KMS-11 (cell line): ENCODE data around the gene SLAMF8.

Experiments used
- H2AFZ ChIP-seq: fragments of 200-600 bp; sonication (generic); 2 replicates; pipeline ENCODE4 v1.6.1; 2016; ENCODE audit warnings: antibody characterized with exemption, mixed run types, low read depth
- H3K27ac ChIP-seq: fragments of 200-600 bp; sonication (generic); 2 replicates; pipeline ENCODE4 v1.6.1; 2016; ENCODE audit warnings: mild to moderate bottlenecking, mixed run types
- H3K27me3 ChIP-seq: fragments of 200-600 bp; sonication (generic); 2 replicates; pipeline ENCODE4 v1.6.1; 2017; ENCODE audit warnings: mild to moderate bottlenecking, low read depth, mixed run types, moderate library complexity; ENCODE audit not compliant: insufficient read depth
- H3K36me3 ChIP-seq: fragments of 200-600 bp; sonication (generic); 2 replicates; pipeline ENCODE4 v1.6.1; 2017; ENCODE audit warnings: mild to moderate bottlenecking, mixed run types; ENCODE audit not compliant: insufficient read depth
- H3K4me1 ChIP-seq: fragments of 200-600 bp; sonication (generic); 2 replicates; pipeline ENCODE4 v1.6.1; 2016; ENCODE audit warnings: mild to moderate bottlenecking, low read depth, mixed run types; ENCODE audit not compliant: poor library complexity, severe bottlenecking
- H3K4me2 ChIP-seq: fragments of 200-600 bp; sonication (generic); 2 replicates; pipeline ENCODE4 v1.7.0; 2016; ENCODE audit warnings: mild to moderate bottlenecking, mixed run types
- H3K4me3 ChIP-seq: fragments of 200-600 bp; sonication (generic); IDR thresholded peaks from 2 replicates; pipeline ENCODE4 v1.6.1; 2017; ENCODE audit warnings: low read depth, low read length, mixed read lengths; ENCODE audit not compliant: insufficient read depth
- H3K79me2 ChIP-seq: fragments of 200-600 bp; sonication (generic); 2 replicates; pipeline ENCODE4 v1.6.1; 2016; ENCODE audit warnings: low read depth, mixed run types; ENCODE audit not compliant: insufficient read depth
- H3K9ac ChIP-seq: fragments of 200-600 bp; sonication (generic); 2 replicates; pipeline ENCODE4 v1.6.1; 2016; ENCODE audit warnings: mild to moderate bottlenecking, mixed run types
- H4K20me1 ChIP-seq: fragments of 200-600 bp; sonication (generic); 2 replicates; pipeline ENCODE4 v1.6.1; 2016; ENCODE audit warnings: mild to moderate bottlenecking, mixed run types; ENCODE audit not compliant: insufficient read depth
- TF ChIP-seq, protein P1 (sequence below): fragments of 200-600 bp; sonication (generic); conservative IDR thresholded peaks from 2 replicates; pipeline ENCODE4 v1.6.1; 2017; ENCODE audit warnings: low read depth, mild to moderate bottlenecking, antibody characterized with exemption, low read length, moderate library complexity, mixed read lengths

SLAMF8 gene

DNA sequence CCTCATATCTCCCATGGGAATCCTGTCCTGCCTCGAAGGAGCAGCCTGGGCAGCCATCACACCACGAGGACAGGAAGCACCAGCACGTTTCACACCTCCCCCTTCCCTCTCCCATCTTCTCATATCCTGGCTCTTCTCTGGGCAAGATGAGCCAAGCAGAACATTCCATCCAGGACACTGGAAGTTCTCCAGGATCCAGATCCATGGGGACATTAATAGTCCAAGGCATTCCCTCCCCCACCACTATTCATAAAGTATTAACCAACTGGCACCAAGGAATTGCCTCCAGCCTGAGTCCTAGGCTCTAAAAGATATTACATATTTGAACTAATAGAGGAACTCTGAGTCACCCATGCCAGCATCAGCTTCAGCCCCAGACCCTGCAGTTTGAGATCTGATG lies 8.7 kb downstream of the SLAMF8 start:
- H3K9ac ChIP-seq = no peak overlapping the region
- TF ChIP-seq, protein P1, sequence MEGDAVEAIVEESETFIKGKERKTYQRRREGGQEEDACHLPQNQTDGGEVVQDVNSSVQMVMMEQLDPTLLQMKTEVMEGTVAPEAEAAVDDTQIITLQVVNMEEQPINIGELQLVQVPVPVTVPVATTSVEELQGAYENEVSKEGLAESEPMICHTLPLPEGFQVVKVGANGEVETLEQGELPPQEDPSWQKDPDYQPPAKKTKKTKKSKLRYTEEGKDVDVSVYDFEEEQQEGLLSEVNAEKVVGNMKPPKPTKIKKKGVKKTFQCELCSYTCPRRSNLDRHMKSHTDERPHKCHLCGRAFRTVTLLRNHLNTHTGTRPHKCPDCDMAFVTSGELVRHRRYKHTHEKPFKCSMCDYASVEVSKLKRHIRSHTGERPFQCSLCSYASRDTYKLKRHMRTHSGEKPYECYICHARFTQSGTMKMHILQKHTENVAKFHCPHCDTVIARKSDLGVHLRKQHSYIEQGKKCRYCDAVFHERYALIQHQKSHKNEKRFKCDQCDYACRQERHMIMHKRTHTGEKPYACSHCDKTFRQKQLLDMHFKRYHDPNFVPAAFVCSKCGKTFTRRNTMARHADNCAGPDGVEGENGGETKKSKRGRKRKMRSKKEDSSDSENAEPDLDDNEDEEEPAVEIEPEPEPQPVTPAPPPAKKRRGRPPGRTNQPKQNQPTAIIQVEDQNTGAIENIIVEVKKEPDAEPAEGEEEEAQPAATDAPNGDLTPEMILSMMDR = no peak
- no peaks in the 10 kb centered on the region for H4K20me1 ChIP-seq
- H3K4me3 ChIP-seq = no peak overlapping the region
- H3K36me3 ChIP-seq = no peaks in the 10 kb centered on the region
- no peak overlapping the region for H3K27ac ChIP-seq
- no peaks in the 10 kb centered on the region for H3K27me3 ChIP-seq
- H3K79me2 ChIP-seq = no peaks in the 10 kb centered on the region
- H3K4me1 ChIP-seq = no peaks in the 10 kb centered on the region
- H2AFZ ChIP-seq = no peak overlapping the region
- H3K4me2 ChIP-seq = no peak overlapping the region

DNA sequence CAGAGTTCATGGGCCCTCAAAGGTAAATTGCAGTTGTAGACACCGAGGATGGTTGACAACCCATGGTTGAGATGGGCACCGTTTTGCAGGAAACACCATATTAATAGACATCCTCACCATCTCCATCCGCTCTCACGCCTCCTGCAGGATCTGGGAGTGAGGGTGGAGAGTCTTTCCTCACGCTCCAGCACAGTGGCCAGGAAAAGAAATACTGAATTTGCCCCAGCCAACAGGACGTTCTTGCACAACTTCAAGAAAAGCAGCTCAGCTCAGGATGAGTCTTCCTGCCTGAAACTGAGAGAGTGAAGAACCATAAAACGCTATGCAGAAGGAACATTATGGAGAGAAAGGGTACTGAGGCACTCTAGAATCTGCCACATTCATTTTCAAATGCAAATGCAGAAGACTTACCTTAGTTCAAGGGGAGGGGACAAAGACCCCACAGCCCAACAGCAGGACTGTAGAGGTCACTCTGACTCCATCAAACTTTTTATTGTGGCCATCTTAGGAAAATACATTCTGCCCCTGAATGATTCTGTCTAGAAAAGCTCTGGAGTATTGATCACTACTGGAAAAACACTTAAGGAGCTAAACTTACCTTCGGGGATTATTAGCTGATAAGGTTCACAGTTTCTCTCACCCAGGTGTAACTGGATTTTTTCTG lies 9.3 kb downstream of the SLAMF8 start:
- Histone ChIP-seq H3K9ac (no peak overlapping the region), H3K79me2 (no peaks in the 10 kb centered on the region), H3K4me3 (no peak overlapping the region), H3K4me1 (no peaks in the 10 kb centered on the region), H3K27me3 (no peaks in the 10 kb centered on the region), H4K20me1 (no peaks in the 10 kb centered on the region), H3K27ac (no peak overlapping the region), H3K4me2 (no peak overlapping the region), H2AFZ (no peak overlapping the region), H3K36me3 (no peaks in the 10 kb centered on the region)
- TF ChIP-seq, protein P1 = no peak

DNA sequence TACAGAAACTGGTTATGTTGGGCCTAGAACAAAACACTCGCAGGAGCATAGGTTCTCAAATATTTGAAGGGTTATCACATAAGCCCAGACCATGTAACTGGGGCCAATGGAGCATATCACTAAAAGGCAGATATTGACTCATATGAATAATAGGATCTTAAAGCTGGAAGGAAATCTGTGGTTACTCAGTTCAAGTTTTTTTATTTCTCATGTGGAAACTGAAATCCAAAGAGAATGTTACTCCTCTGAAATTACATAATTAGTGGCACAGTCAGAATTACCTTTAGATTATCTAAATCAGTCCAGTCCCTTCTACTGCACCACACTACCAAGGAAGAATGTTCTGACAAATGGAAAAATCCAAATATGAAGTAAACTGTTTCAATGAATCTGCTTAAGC lies 12.0 kb downstream of the SLAMF8 start:
- H3K27ac ChIP-seq = no peak overlapping the region
- no peak overlapping the region for H3K4me3 ChIP-seq
- no peaks in the 10 kb centered on the region for H3K27me3 ChIP-seq
- H3K9ac ChIP-seq = no peak overlapping the region
- TF ChIP-seq, protein P1 = no peak
- no peaks in the 10 kb centered on the region for H3K36me3 ChIP-seq
- no peak overlapping the region for H3K4me2 ChIP-seq
- no peaks in the 10 kb centered on the region for H3K4me1 ChIP-seq
- H3K79me2 ChIP-seq = no peaks in the 10 kb centered on the region
- no peak overlapping the region for H2AFZ ChIP-seq
- H4K20me1 ChIP-seq = no peaks in the 10 kb centered on the region

DNA sequence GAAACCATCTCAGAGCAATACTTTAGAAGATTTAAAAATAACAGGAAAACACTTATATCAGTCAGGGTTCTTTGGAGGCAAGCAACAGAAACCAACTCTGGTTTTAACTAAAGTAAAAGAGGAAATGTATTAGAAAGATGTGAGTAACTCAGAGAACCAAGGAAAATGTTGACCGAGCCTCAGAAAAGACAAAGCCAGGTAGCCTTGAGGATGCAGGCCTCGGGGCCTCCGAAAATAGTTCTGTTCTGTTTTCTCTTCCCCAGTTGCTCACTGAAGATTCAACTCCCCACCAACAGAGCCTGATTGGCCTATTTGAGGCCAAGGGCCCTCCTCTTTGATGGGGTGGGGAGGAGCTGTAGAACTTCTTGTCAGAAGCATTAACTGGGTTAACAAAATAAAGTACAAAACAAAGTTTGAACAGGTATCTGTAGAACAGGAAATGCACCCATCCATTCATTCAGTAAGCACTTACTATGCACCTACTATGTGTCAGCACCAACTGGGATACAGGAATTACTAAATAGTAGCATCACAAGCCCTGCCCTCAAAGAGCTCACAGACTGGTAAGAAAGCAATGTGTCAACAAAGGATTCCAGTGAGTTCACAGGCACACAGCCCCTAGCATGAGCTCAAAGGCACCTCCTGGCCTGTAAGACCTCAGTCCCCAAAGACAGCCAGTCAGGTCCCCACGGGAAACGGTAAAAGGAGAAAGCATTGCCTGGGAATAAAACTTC lies 12.6 kb downstream of the SLAMF8 start:
- Histone ChIP-seq H3K27me3 (no peaks in the 10 kb centered on the region; the same call in 1 of the 2 replicates), H3K4me2 (no peak overlapping the region), H3K4me1 (no peaks in the 10 kb centered on the region), H3K27ac (no peak overlapping the region), H4K20me1 (no peaks in the 10 kb centered on the region), H3K79me2 (no peaks in the 10 kb centered on the region), H3K4me3 (no peak overlapping the region), H2AFZ (no peak overlapping the region), H3K36me3 (no peaks in the 10 kb centered on the region), H3K9ac (no peak overlapping the region)
- TF ChIP-seq, protein P1 = no peak
